ENCODE data around the gene TMEM143.

TMEM143 gene

DNA sequence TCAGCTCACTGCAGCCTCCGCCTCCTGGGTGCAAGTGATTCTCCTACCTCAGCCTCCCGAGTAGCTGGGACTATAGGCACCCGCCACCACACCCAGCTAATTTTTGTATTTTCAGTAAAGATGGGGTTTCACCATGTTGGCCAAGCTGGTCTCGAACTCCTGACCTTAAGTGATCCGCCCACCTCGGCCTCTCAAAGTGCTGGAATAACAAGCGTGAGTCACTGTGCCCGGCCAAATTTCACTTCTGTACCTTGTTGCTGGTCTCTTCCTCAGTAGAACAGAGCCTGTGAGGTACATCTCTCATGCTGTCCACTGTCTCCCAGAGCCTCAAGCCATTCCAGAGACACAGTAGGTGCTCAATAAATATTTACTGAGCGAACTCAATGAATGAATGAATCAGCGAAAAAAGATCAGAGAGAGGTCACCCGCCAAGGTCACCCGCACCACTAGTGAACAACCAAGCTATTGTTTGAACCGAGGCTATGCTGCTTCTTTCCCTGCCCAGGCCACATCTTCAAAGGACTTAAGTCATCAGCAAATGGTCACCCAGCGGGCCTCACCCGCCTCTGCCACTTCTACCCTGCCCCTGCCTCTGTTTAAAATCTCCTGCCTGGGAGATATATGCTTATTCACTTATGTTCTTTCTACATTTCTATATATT, 9.3 kb downstream of the TMEM143 start:
- DNase-seq: no peak

DNA sequence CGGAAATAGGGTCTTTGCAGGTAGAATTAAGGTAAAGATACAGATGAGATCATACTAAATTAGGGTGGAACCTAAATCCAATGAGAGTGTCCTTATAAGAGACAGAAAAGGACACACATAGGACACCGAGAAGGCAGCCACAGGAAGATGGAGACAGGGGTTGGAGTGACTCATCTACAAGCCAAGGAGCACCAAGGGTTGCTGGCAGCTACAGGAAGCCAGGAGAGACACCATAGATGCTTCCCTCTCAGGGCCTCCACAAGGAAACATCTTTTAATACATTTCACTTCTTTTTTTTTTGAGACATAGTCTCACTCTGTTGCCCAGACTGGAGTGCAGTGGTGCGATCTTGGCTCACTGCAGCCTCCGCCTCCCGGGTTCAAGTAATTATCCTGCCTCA, 10.1 kb downstream of the TMEM143 start:
- DNase-seq: no peak

DNA sequence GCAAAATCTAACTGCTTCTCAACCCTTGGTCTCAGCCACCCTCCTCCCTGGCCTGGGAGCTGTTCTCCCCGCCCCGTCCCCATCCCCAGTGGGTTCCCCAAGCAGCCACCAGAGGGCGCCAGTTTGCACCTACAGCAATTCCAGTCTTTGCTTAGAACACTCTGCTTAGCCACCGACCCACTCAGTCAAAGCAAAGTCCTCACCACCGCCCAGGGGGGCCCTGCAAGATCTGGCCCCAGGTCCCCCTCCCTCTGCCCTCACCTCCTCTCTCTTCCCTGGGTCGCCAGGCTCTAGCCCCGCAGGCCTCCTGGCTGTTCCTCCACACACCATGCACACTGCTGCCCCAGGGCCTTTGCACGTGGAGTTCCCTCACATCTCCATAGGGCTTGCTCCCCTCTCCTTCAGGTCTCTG, 12.4 kb downstream of the TMEM143 start:
- peak; percentile 69 to 79 for DNase-seq

DNA sequence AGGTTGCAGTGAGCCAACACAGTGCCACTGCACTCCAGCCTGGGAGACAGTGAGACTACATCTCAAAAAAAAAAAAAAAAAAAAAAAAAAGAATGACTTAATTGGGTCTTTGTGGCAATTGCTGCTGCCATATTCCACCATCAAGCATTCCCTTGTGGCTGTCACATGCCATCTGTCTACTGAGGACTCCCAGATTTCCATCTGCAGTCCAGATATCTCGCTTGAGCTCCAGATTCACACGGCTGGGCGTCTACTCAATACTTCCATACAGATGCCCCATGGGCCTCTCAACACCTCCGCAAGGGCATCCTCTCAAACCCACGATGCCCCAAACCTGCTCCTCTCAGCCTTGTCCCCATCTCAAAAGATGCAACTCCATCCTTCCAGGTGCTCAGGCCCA, 12.9 kb downstream of the TMEM143 start:
- DNase-seq: no peak

DNA sequence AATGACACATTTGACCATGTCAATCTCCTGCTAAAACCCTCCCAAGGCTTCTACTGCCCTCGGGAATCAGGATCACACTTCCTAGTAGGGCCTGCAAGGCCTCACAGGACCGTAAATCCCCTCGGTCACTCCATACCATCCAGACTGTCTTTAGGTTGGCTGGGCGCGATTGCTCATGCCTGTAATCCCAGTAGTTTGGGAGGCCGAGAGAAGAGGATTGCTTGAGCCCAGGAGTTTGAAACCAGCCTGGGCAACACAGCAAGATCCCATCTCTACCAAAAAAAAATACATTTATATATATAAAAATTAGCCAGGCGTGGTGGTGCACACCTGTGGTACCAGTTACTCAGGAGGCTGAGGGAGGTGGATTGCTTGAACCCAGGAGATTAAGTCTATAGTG, 15.0 kb downstream of the TMEM143 start:
- no peak for DNase-seq

DNA sequence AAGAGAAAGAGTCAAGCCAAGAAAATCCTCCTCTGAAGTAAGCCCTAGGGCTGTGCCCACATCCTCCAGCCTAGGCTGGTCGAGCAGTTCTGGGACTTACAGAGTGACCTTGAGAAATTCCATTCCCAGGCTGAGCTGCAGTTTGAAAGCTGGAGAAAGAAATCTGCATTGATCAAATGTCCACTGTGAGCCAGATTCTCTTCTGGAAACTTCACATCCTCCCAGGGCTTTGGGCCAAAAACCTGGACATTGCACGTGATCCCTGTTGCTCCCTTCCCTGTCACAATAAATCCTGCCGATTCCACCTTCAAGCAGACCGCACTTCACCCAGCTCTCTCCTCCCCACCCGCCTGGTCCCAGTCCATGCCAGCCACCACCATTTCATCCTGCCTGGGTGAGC, 15.7 kb downstream of the TMEM143 start:
- DNase-seq: no peak

DNA sequence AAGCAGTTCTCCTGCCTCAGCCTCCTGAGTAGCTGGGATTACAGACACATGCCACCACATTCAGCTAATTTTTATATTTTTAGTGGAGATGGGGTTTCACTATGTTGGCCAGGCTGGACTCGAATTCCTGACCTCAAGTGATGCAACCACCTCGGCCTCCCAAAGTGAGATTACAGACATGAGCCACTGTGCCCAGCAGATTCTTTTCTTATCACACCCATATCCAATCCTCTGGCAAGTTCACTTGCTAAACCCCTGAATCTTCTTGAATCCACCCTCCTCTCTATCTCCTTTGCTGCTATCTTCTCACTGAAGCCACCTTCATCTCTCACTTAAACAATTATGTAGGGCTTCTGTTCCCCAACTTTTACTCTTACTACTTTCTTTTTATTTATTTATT, 17.5 kb downstream of the TMEM143 start:
- no peak for DNase-seq

DNA sequence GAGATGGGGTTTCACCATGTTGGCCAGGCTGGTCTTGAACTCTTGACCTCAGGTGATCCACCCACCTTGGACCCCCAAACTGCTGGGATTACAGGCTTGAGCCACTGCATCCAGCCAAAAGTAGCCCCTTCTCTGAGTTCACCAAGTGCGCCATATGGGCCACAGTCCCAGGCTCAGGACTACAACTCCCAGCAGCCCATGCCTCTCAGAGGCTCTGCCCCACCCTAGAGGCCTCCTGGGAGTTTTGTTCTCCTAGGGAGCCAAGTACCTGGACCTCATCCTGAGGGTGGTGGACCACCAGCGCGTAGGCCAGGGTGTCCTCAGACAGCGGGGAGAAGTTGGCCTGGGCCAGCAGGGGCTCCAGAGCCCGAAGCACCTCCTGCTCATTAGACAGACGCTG, 18.8 kb downstream of the TMEM143 start:
- DNase-seq: no peak

DNA sequence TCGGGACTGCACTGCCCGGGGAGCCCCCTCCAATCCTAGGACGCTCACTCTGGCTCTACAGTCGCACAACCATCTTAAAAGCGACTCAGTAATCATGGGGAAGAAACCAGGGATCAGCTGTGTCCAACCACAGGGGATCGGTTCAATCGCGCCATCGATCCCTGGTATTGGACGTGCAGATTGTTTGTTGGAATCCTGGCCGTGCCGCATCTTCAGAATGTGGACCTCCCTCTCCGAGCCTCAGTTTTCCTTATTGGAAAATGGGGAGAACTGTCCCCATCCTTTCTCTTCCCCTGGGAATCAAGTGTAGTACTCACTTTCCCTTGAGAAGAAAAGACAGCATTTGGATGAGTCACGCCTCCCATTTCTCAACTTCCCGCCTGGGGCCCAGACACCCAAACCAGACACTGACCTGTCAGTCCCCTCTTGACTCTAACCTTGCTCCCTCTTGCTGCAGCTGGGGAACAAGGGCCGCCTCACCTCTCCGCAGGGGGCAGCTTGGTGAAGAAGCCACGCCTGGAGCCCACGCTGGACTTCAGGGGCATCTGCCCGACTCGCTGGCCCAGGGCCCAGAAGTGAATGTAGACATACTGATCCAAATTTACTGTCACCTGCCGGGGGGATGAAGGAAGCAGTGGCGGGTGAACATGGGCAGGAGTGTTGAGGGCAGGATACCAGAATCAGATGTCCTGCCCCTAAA, 20.7 kb downstream of the TMEM143 start:
- DNase-seq: no peak

DNA sequence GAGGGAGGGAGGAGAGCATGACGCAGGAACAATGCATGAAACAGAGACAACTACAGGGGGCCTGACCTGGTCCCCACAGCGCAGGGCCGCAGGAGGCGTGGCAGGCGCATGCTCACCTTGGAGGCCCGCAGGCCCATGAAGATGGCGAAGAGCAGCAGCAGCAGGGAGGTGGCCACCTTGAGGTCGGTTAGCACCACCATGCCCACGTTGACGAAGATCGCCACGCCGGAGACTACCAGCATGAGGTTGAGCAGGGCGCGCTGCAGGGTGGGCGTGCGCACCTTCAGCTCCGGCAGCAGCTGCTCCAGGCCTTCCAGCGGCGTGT, 21.4 kb downstream of the TMEM143 start:
- DNase-seq: no peak

DNA sequence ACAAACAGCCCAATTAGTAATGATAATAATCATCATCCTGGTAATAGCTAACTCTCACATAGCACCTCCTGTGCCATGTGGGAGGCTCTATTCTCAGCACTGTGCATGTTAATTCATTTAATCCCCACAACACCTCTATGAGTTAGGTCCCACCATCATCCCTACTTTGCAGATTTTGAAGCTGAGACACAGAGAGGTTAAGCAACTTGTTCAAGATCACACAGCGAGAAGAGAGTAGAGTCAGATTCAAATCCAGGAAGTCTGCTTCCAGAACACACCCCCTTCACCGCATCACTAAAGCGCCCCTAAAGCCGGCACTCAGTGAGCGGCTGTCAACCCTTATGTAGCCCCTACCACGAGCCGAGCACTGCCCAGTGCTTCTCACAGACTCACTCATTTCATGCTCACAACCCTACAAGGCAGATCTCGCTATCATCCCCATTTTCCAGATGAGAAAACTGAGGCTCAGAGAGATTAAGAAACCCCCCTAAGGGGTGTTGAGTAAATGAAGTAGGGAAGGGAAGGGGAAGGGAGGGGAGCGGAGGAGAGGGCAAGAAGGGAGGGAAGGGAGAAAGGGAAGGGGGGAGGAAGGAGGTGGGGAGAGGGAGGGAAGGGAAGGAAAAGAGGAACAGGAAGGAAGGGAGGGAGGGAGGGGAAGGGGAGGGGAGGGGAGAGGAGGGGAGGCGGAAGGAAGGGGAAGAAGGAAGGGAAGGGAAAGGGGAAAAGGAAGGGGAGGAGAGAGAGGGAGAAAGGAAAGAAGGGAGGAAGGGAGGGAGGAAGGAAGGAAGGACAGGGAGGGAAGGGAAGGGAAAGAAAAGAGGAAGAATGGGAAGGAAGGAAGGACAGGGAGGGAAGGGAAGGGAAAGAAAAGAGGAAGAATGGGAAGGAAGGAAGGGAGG, 22.0 kb downstream of the TMEM143 start:
- no peak for DNase-seq

DNA sequence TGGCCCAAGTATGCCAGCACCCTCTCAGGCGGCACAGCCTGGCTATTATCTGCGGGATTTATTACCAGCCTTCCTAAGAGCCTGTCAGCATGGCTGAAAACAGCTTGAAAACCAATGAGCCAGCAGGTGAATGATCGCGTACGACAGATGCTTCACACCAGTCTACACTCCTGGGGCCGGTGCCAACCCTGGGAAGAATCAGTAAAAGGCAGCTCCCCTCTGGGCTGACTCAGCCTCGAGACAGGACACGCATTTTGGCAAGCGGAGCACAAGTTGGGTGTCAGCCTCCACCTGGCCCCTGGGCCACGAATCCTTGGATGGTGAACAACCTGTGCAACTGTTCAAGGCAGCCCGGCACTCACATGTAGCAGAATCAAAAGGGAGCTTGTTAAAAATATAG, 22.7 kb downstream of the TMEM143 start:
- DNase-seq: no peak

DNA sequence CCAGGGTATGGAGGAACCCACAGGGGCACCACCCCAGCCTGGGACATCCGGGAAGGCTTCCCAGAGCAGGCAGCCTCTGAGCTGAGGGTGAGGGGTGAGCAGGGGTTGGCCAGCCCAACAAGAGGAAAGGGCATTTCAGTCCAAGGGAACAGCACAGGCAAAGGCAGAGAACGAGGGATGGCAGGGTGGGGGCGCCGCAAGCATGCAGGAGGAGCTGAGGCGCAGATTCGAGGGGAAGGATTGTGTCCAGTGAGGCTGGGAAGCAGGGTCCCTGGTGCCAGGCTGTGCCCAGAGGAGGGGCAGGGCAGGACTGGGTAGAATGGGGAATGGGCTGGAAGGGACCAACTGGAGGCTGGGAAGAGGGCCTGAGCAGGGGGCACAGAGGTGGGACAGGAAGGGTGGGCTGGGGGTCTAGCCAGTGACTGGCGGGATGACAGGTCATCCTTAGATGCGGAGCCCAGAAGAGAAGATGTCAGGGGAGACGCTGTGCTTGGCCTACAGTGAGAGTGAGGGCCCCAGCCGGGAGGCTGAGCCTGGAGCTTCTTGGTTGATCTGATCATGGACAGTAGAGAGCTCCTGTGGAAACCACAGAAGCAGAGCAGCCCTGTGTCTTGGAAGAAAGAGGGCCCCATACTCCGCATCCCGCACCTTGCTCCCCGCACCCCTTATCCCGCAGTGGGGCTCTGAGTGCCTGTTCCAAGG, 24.8 kb downstream of the TMEM143 start:
- DNase-seq: no peak

DNA sequence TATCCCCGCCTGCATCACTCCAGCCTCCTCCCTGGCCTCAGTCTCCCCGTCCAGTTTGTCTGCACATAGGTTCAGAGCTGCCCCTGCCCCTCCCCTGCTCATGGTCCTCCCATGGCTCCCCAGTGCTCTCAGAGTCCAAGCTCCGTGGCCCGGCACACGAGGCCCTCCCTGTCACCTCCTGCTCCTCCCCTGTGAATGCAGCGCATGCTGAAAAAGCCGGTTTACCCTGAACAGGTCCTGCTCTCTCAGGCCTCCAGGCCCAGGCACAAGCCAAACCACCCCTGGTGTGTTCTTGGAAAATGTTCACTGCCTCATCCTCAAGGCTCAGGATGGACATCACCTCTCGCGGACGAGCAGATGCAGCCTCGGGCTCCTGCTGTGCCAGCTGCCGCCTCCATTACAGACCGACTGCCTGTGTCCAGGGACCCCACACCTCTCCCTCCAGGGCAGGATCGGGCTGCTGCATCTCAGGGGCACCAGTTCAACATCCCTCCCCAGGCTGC, 25.4 kb downstream of the TMEM143 start:
- no peak for DNase-seq

DNA sequence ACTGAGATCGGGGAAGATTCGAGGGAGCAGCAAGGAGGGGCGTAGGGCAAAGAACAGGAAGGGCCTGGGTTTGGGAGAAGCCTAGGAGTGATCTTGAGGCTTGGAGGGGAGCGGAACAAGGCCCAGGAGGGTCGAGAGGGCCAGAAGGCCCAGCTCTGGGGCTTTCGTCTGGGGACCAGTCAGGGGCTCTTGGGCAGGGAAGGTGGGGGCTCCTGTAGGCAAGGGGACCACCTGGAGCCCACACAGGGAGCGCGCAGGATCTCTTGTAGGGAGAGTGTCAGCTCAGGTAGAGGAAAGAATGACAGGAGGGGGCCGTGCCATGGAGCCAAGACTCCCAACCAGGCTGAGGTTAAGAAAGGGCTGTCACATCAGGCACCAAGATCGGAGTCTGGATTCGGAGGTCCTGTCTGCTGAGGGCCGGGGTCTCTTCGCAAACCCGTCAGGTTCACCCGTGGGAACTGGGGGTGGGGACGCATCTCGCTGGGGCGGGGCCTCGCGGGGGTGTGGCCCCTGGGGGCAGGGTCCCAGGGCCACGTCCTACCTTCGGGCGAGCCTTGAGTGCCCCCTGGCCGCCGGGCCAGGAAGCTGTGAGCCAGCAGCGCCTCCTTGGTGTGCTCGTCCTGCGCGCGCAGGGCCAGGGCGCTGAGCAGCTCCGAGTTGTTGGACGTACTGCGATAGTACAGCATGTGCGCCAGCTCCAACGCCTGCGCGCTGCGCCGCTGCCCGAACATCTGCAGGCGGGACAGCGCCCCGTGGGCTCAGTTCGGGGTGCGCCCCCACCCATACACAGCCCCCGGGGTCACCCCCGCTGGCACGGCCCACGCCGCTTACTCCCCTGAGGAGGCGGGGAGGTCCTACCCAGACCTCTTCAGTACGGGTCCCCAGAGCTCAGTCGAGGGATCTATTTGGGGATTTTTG, 30.0 kb downstream of the TMEM143 start:
- DNase-seq: peak; percentile 93 to 94

DNA sequence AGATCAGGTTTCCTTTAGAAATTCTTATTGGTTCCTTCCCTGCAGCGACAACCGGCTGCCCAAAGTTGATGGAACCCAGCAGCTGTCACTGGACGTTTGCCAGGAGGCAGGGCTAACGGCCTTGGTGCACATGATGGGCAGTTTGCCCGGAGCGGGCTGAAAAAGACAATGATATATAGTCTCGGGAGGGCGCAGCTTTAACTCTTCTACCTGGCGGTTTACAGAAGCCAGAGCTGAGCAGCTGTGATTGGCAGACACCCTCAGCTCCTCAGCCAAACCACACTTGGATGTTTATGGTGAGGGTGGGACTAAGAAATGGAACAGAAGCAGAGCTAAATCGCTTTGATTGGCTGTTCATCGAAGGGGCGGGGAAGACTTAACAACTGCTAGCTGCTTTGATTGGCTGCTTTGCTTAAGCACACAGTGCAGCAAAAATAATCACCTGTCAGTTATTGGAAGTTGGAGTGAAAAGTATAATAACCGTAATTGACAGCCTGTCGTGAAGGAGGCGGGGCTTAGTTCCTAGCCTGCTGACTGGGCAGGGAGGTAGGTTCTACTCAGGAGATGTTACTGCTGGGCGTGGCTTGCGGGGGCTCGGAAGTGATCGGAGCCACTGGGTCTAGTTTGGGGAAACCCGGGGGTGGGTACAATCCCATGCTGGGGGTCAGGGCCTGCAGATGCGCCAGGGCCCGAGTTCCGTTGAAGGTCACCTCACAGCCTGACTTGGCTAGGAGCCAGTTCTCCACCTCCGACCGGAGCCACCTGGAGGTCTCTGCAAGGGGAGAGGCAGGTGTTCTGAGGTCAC, 30.9 kb downstream of the TMEM143 start:
- peak; percentile 82 to 97 for DNase-seq

DNA sequence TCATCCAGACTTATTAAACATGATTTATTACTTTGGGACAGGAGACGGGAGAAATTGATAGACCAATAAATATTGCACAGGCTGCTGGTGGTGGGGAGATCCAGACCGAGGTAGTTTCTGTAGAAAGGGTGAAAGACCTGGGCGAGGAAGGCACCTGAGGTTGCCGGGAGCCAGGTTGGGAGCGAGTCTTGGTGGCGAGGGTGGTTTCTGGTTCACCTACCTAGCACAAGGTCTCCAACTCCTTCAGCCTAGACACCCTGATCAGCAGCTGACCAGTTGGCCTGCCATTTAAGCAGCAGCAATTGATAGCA, 31.4 kb downstream of the TMEM143 start:
- DNase-seq: no peak

DNA sequence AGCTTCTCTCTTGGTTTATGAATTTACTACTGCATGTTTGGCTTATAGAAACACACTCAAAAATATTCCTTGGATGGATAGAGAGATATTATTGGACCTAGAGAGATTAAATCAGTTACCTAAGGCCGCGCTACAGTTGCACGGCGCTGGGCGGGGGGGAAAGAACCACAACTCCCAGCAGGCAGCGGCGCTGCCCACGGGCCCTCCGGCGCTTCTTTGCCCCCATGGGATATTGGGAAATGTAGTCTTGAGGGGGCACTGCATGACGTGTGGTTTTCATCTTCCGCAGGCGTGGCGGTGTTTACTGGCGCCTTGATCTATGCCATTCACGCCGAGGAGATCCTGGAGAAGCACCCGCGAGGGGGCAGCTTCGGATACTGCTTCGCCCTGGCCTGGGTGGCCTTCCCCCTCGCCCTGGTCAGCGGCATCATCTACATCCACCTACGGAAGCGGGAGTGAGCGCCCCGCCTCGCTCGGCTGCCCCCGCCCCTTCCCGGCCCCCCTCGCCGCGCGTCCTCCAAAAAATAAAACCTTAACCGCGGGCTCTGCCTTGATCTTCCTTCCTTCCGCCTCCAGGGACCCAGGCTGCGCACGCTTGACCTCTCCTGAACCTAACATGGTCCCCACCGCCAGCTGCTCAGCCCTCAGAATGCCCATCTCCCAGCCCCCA, 33.6 kb downstream of the TMEM143 start:
- DNase-seq: peak; percentile 68 to 81

DNA sequence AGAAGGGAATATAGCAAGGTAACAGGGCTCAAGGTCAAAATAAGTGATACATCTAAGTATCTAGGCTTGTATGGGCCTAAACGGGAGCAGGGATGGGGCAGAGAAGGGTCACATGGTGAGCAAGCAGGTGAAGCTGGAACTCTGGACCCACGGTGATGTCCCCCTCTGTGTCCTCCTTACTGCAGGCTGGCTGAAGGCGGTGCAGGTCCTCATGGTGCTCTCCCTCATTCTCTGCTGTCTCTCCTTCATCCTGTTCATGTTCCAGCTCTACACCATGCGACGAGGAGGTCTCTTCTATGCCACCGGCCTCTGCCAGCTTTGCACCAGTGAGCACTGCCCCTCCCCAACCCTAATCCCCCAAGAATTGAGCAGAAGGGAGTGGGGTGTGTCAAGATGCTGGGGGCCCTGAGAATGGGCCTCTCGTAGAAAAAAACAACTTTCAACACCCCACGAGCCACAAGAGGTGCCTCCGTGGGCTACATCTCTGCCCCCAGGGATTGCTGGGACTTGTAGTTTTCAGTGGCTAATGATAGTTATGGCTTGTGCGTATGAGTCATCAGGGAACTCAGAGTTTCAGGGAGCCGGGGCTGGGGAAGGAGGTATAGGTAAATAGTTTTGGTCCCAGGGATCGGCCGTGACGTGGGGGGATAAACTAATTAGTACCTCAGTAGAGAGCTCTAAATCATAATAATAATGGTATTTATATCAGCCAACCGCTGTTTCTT, 34.4 kb downstream of the TMEM143 start:
- DNase-seq: peak in 1 of 2 experiments; percentile 34

Measured in stimulated activated CD4-positive, alpha-beta T cell treated with anti-CD3 and anti-CD28 coated beads, Interleukin-4, amount 100 ng/mL, for 4 hours (primary cell).